Astrocyte (in vitro differentiated cells and primary cell): Measurements from ENCODE around the gene NOMO2.
"Not testable (repeated sequence)": the region's sequence is repeated elsewhere in the genome, so short reads cannot be mapped to it uniquely, and the experiment has no call there.

Experiments
- CTCF ChIP-seq: IDR thresholded peaks from 2 replicates; pipeline ENCODE4 v1.5.1; 2011; ENCODE audit warnings: low read depth, mild to moderate bottlenecking, inconsistent platforms, low read length, moderate library complexity; ENCODE audit not compliant: insufficient read depth
- EZH2 ChIP-seq: IDR thresholded peaks from 2 replicates; pipeline ENCODE4 v1.6.1; 2012; ENCODE audit warnings: mild to moderate bottlenecking, low read length, inconsistent platforms; ENCODE audit not compliant: insufficient read depth

- not testable (repeated sequence) for TF ChIP-seq CTCF, EZH2
These were observed 40.3 kb downstream of the NOMO2 start for GRCh38 chr16:18521445-18522181.
